Measurements from ENCODE around the gene NAV3. TPM values are rescaled to one million over a fixed set of nuclear protein-coding genes. Genes with fewer than 3 reads are reported as not detected.

NAV3 gene
- total and polyA plus RNA-seq, 9 of the 15 experiments (the other 6 are each of a cell fraction or from before 2014, with no cell fraction given), result 0.04 TPM; not detected in 8

DNA sequence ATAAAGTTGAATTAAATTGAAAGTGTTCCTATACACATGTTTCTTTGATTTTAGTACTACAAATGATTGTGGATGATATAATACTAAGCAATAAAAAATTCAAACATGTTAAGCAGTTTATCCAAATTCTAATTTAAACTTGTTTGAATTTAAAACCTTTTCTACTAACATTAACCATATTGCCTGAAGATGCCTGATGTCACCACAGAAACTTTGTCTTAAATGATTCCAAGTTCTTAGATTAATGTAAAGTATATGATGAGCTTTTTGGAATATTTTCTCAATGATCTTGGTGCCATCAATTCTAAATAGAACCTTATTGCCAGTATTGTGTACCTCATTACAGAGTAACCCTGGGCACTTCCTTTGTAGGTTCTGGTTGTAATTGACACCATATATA lies 259.6 kb downstream of the NAV3 start:
- ChIA-PET CTCF (ENCODE audit: low intra/inter-chr PET ratio) (no interaction called here), POLR2A (no interaction called here)
- in situ Hi-C loops (cut with MboI), result no loop called here
- Histone ChIP-seq H3K4me1 (replicated peaks in 1 of 2; ENCODE audit: control insufficient read depth in 2 of 2, insufficient read depth in 2 of 2, low read length in 2 of 2) (no peaks in the 10 kb centered on the region), H3K27me3 (ENCODE audit: control insufficient read depth in 2 of 2, insufficient read depth in 2 of 2, low read length in 2 of 2) (no peaks in the 10 kb centered on the region), H3K9me3 (replicated peaks; ENCODE audit: control insufficient read depth, insufficient read depth, low read depth, low read length) (no peaks in the 10 kb centered on the region), H3K27ac (ENCODE audit: extremely low read depth, low read depth, low read length) (no peak overlapping the region), H3K4me2 (ENCODE audit: insufficient read depth, low read length) (no peak overlapping the region), H2AFZ (ENCODE audit: low read depth, low read length) (no peak overlapping the region), H3K4me3 (no peak overlapping the region), H3K9me1 (ENCODE audit: control insufficient read depth, insufficient read depth, low read length) (no peaks in the 10 kb centered on the region), H4K20me1 (replicated peaks; ENCODE audit: control insufficient read depth, insufficient read depth, low read length) (no peaks in the 10 kb centered on the region), H3K9ac (ENCODE audit: insufficient read depth in 1 of 2, low read depth in 2 of 2, low read length in 2 of 2) (no peak overlapping the region), H3K36me3 (ENCODE audit: control insufficient read depth, insufficient read depth, low read length) (no peaks in the 10 kb centered on the region), H3K79me2 (ENCODE audit: control insufficient read depth, insufficient read depth, low read length) (no peaks in the 10 kb centered on the region)
- intact Hi-C loops (cut with micrococcal nuclease), result no loop called here
- BruUV-seq (replicated peaks), result no TSS peak
- TF ChIP-seq ARHGAP35 (IDR thresholded peaks at IDR 0.05; ENCODE audit: partially characterized antibody) (no peak), MAFF (IDR thresholded peaks at IDR 0.05; ENCODE audit: low read length) (no peak), ZNF583 (CRISPR knock-in tag; IDR thresholded peaks at IDR 0.05) (no peak), NCOA6 (IDR thresholded peaks at IDR 0.05) (no peak), ZKSCAN3 (CRISPR knock-in tag; IDR thresholded peaks at IDR 0.05) (no peak), SRSF9 (IDR thresholded peaks at IDR 0.05; ENCODE audit: borderline replicate concordance, low read depth, low read length) (no peak), STAT5A (IDR thresholded peaks at IDR 0.05; ENCODE audit: borderline replicate concordance, low read length) (no peak), ZNF551 (CRISPR knock-in tag; IDR thresholded peaks at IDR 0.05) (no peak)
- TF ChIP-seq, protein P1, sequence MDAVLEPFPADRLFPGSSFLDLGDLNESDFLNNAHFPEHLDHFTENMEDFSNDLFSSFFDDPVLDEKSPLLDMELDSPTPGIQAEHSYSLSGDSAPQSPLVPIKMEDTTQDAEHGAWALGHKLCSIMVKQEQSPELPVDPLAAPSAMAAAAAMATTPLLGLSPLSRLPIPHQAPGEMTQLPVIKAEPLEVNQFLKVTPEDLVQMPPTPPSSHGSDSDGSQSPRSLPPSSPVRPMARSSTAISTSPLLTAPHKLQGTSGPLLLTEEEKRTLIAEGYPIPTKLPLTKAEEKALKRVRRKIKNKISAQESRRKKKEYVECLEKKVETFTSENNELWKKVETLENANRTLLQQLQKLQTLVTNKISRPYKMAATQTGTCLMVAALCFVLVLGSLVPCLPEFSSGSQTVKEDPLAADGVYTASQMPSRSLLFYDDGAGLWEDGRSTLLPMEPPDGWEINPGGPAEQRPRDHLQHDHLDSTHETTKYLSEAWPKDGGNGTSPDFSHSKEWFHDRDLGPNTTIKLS (IDR thresholded peaks at IDR 0.05; ENCODE audit: borderline replicate concordance, low read depth), result no peak
- no peak for FAIRE-seq
- DNase-seq (ENCODE audit: extremely low read depth in 1 of 4, low spot score in 3 of 4), result no peak
- ATAC-seq, result no peak
